GM23338 (cell line): ENCODE data around the gene SMYD3. TPM values are rescaled to one million over a fixed set of nuclear protein-coding genes. Genes with fewer than 3 reads are reported as not detected.
A peak's percentile ranks its signal among the peaks of the same experiment; 100 is the strongest.

ENCODE experiments used
- ATAC-seq: fragments of 200-7000 bp; cut with Tn5 transposase; 3 replicates; pipeline ENCODE4 v1.9.1; 2020
- DNase-seq: peaks from one replicate; pipeline ENCODE4 v3.0.0-alpha.2; 2015; ENCODE audit warnings: low spot score
- H2AFZ ChIP-seq: fragments of 200-600 bp; sonication (generic); 2 replicates; pipeline ENCODE4 v1.8.0; 2016; ENCODE audit warnings: antibody characterized with exemption, mild to moderate bottlenecking, moderate library complexity
- H3F3A ChIP-seq: fragments of 200-600 bp; sonication (generic); replicated peaks from 2 replicates; pipeline ENCODE4 v1.8.0; 2017; ENCODE audit warnings: antibody characterized with exemption, mixed run types, low read depth
- H3K27ac ChIP-seq: fragments of 200-600 bp; sonication (generic); 2 replicates; pipeline ENCODE4 v1.6.1; 2016; ENCODE audit warnings: low read depth
- H3K27me3 ChIP-seq: fragments of 200-600 bp; sonication (generic); 2 replicates; pipeline ENCODE4 v1.8.0; 2016; ENCODE audit warnings: mild to moderate bottlenecking, mixed run types, moderate library complexity; ENCODE audit not compliant: insufficient read depth
- H3K36me3 ChIP-seq: fragments of 200-600 bp; sonication (generic); 2 replicates; pipeline ENCODE4 v1.8.0; 2016; ENCODE audit warnings: mild to moderate bottlenecking; ENCODE audit not compliant: insufficient read depth
- H3K4me1 ChIP-seq: fragments of 200-600 bp; sonication (generic); 2 replicates; pipeline ENCODE4 v1.8.0; 2016; ENCODE audit warnings: mild to moderate bottlenecking, moderate library complexity; ENCODE audit not compliant: insufficient read depth
- H3K4me2 ChIP-seq: fragments of 200-600 bp; sonication (generic); 2 replicates; pipeline ENCODE4 v1.7.1; 2017; ENCODE audit warnings: mixed run types
- H3K4me3 ChIP-seq: fragments of 200-600 bp; sonication (generic); 2 replicates; pipeline ENCODE4 v1.6.1; 2016; ENCODE audit warnings: mixed run types
- H3K79me2 ChIP-seq: fragments of 200-600 bp; sonication (generic); replicated peaks from 2 replicates; pipeline ENCODE4 v1.8.0; 2017; ENCODE audit warnings: mild to moderate bottlenecking; ENCODE audit not compliant: insufficient read depth
- H3K9me2 ChIP-seq: fragments of 200-600 bp; sonication (generic); 2 replicates; pipeline ENCODE4 v1.8.0; 2017; ENCODE audit not compliant: insufficient read depth
- H4K20me1 ChIP-seq: fragments of 200-600 bp; sonication (generic); replicated peaks from 2 replicates; pipeline ENCODE4 v1.8.0; 2017; ENCODE audit warnings: mild to moderate bottlenecking; ENCODE audit not compliant: insufficient read depth
- H3K27ac Mint-ChIP-seq: 2 replicates; pipeline ENCODE4 v1.8.0; 2020; ENCODE audit warnings: inconsistent platforms, mild to moderate bottlenecking, moderate library complexity, mixed read lengths
- H3K27me3 Mint-ChIP-seq: 3 replicates; pipeline ENCODE4 v1.8.0; 2022; ENCODE audit warnings: low read depth, mild to moderate bottlenecking, moderate library complexity, mixed read lengths, inconsistent platforms; ENCODE audit not compliant: insufficient read depth, poor library complexity
- H3K36me3 Mint-ChIP-seq: 3 replicates; pipeline ENCODE4 v1.8.0; 2021; ENCODE audit warnings: low read depth, mild to moderate bottlenecking, inconsistent platforms, moderate library complexity, mixed read lengths
- H3K4me1 Mint-ChIP-seq: 3 replicates; pipeline ENCODE4 v1.8.0; 2020; ENCODE audit warnings: mild to moderate bottlenecking, inconsistent platforms, mixed read lengths
- H3K4me3 Mint-ChIP-seq: 3 replicates; pipeline ENCODE4 v1.8.0; 2021; ENCODE audit warnings: moderate library complexity, mild to moderate bottlenecking, inconsistent platforms, mixed read lengths
- H3K9me3 Mint-ChIP-seq: 3 replicates; pipeline ENCODE4 v1.8.0; 2020; ENCODE audit warnings: moderate library complexity, mild to moderate bottlenecking, inconsistent platforms, mixed read lengths
- CREB1 ChIP-seq: fragments of 250-450 bp; sonication (Bioruptor Pico); IDR thresholded peaks from 2 replicates; pipeline ENCODE4 v1.5.0; 2020; ENCODE audit warnings: low read depth, mild to moderate bottlenecking, moderate library complexity
- EZH2 ChIP-seq: fragments of 200-600 bp; sonication (generic); IDR thresholded peaks from one replicate; pipeline ENCODE4 v1.8.0; 2017; ENCODE audit warnings: antibody characterized with exemption, mild to moderate bottlenecking, low read depth; ENCODE audit not compliant: unreplicated experiment
- EZH2phosphoT487 ChIP-seq: fragments of 200-600 bp; sonication (generic); IDR thresholded peaks from one replicate; pipeline ENCODE4 v1.8.1; 2018; ENCODE audit warnings: antibody characterized with exemption; ENCODE audit not compliant: unreplicated experiment
- JUNB ChIP-seq: IDR thresholded peaks from one replicate; pipeline ENCODE4 v1.6.1; 2016; ENCODE audit warnings: antibody characterized with exemption; ENCODE audit not compliant: unreplicated experiment
- NANOG ChIP-seq: IDR thresholded peaks from 2 replicates; pipeline ENCODE4 v1.6.1; 2016; ENCODE audit warnings: antibody characterized with exemption, borderline replicate concordance
- POLR2AphosphoS5 ChIP-seq: IDR thresholded peaks from 2 replicates; pipeline ENCODE4 v1.6.1; 2016; ENCODE audit warnings: antibody characterized with exemption, low read depth
- ZNF114 ChIP-seq: fragments of 250-450 bp; sonication (Bioruptor Pico); IDR thresholded peaks from 2 replicates; pipeline ENCODE4 v1.5.0; 2020; ENCODE audit warnings: mild to moderate bottlenecking, moderate library complexity
- ZNF331 ChIP-seq: fragments of 250-450 bp; sonication (Bioruptor Pico); IDR thresholded peaks from 2 replicates; pipeline ENCODE4 v1.5.0; 2020; ENCODE audit warnings: low read depth, mild to moderate bottlenecking, moderate library complexity
- polyA plus RNA-seq: library from polyadenylated mRNA; unstranded; fragments of >200 nt; fragmentation: Nextera tagmentation; extraction: Ambion mirVana; gene quantifications from 2 replicates; pipeline ENCODE4 v1.2.1, GENCODE V29; 2016
- total RNA-seq: library from RNA; depleted of rRNA; stranded (reverse); fragments of >200 nt; shearing (Covaris generic); gene quantifications from 2 replicates; pipeline ENCODE4 v1.2.3, GENCODE V29; 2014
- TF ChIP-seq, protein P1 (sequence below): fragments of 250-450 bp; sonication (Bioruptor Pico); IDR thresholded peaks from 2 replicates; pipeline ENCODE4 v1.5.0; 2020; ENCODE audit warnings: mild to moderate bottlenecking, moderate library complexity
- TF ChIP-seq, protein P2 (sequence below): IDR thresholded peaks from one replicate; pipeline ENCODE4 v1.6.1; 2018; ENCODE audit warnings: antibody characterized with exemption; ENCODE audit not compliant: unreplicated experiment

SMYD3 gene
- total and polyA plus RNA-seq, 2 experiments from 2014 or later = 31.8 to 34.4 TPM

DNA sequence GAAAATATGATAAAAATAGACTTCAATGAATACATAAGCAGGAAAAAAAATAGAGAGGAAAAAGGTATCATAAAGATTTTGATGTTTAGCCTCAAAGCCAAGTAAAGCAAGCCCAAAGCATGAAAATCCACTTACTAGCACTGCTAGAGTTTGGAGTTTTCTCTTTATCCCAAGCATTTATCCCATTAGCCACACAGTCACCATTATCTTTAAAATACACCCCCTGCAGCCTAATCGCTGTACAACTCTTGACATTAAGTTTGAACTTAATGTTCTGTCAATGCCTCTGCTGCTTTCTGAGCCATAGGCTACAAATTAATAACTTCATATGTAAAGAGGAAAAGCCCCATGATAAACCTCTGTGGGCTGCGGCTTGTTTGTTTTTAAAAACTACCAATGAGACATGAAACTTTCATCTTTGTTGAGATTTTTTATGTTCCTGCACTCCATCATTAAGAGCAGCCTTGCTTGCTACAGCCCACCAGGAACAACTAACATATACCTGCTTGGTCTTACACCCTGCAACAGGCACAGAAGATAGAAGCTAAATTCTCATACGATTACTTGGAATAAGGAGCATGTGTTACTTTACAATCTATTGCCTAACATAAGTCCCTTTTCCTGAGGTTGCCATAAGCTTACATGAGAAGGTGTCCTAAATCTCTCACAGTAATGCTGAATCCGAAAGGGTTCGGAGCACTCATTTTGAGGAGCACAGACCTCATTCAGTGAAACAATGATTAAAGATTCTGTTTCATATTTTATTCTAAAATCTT lies 202.4 kb downstream of the SMYD3 start (continued):
- TF ChIP-seq NANOG (no peak), ZNF331 (no peak), EZH2phosphoT487 (no peak), ZNF114 (CRISPR knock-in tag) (no peak), EZH2 (no peak), CREB1 (no peak)
- TF ChIP-seq, protein P1, sequence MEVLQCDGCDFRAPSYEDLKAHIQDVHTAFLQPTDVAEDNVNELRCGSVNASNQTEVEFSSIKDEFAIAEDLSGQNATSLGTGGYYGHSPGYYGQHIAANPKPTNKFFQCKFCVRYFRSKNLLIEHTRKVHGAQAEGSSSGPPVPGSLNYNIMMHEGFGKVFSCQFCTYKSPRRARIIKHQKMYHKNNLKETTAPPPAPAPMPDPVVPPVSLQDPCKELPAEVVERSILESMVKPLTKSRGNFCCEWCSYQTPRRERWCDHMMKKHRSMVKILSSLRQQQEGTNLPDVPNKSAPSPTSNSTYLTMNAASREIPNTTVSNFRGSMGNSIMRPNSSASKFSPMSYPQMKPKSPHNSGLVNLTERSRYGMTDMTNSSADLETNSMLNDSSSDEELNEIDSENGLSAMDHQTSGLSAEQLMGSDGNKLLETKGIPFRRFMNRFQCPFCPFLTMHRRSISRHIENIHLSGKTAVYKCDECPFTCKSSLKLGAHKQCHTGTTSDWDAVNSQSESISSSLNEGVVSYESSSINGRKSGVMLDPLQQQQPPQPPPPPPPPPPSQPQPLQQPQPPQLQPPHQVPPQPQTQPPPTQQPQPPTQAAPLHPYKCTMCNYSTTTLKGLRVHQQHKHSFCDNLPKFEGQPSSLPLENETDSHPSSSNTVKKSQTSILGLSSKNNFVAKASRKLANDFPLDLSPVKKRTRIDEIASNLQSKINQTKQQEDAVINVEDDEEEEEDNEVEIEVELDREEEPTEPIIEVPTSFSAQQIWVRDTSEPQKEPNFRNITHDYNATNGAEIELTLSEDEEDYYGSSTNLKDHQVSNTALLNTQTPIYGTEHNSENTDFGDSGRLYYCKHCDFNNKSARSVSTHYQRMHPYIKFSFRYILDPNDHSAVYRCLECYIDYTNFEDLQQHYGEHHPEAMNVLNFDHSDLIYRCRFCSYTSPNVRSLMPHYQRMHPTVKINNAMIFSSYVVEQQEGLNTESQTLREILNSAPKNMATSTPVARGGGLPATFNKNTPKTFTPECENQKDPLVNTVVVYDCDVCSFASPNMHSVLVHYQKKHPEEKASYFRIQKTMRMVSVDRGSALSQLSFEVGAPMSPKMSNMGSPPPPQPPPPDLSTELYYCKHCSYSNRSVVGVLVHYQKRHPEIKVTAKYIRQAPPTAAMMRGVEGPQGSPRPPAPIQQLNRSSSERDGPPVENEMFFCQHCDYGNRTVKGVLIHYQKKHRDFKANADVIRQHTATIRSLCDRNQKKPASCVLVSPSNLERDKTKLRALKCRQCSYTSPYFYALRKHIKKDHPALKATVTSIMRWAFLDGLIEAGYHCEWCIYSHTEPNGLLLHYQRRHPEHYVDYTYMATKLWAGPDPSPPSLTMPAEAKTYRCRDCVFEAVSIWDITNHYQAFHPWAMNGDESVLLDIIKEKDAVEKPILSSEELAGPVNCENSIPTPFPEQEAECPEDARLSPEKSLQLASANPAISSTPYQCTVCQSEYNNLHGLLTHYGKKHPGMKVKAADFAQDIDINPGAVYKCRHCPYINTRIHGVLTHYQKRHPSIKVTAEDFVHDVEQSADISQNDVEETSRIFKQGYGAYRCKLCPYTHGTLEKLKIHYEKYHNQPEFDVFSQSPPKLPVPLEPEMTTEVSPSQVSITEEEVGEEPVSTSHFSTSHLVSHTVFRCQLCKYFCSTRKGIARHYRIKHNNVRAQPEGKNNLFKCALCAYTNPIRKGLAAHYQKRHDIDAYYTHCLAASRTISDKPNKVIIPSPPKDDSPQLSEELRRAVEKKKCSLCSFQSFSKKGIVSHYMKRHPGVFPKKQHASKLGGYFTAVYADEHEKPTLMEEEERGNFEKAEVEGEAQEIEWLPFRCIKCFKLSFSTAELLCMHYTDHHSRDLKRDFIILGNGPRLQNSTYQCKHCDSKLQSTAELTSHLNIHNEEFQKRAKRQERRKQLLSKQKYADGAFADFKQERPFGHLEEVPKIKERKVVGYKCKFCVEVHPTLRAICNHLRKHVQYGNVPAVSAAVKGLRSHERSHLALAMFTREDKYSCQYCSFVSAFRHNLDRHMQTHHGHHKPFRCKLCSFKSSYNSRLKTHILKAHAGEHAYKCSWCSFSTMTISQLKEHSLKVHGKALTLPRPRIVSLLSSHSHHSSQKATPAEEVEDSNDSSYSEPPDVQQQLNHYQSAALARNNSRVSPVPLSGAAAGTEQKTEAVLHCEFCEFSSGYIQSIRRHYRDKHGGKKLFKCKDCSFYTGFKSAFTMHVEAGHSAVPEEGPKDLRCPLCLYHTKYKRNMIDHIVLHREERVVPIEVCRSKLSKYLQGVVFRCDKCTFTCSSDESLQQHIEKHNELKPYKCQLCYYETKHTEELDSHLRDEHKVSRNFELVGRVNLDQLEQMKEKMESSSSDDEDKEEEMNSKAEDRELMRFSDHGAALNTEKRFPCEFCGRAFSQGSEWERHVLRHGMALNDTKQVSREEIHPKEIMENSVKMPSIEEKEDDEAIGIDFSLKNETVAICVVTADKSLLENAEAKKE = no peak

DNA sequence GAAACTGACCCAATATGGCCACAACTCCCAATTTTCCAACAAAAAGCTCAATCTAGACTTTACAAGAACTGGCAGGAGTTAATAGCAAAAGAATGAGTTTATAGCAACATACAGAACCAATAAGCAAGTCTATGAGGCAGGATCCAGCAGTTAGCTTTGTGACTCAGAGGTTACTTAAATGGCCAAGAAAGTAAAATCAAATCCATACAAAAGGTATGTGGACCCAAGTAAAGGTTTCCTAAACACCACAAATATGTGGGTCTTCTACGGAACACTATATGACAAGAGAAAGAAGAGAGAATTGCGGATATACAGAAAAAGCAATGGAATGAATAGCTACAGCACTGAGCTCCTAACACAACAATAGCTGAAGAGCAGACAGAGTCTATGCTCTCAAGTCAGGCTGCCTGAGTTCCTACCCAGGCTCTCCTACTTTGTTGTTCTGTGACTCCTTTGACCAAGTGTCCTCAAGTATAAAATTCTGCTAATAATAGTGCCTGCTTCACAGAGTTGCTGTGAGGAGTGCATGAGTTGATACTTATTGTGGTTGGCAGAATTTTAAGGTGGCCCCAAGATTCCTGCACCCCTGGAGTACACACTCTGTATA lies 204.3 kb downstream of the SMYD3 start:
- Histone ChIP-seq H3K4me2 (no peak overlapping the region), H3K9me2 (no peaks in the 10 kb centered on the region), H2AFZ (no peak overlapping the region), H4K20me1 (no peaks in the 10 kb centered on the region), H3K4me1 (peaks cover 5% of the 10 kb centered on the region; the same call in 1 of the 2 replicates), H3K27me3 (no peaks in the 10 kb centered on the region), H3K79me2 (no peaks in the 10 kb centered on the region), H3K4me3 (no peak overlapping the region), H3F3A (no peaks in the 10 kb centered on the region), H3K27ac (no peak overlapping the region), H3K36me3 (no peaks in the 10 kb centered on the region)
- H3K4me3 Mint-ChIP-seq = no peak overlapping the region
- H3K36me3 Mint-ChIP-seq = no peaks in the 10 kb centered on the region
- ATAC-seq (peak; percentile 64), DNase-seq (no peak)
- H3K27ac Mint-ChIP-seq = no peak overlapping the region
- H3K4me1 Mint-ChIP-seq = peaks cover 13% of the 10 kb centered on the region; the same call in 2 of the 3 replicates
- H3K27me3 Mint-ChIP-seq = no peaks in the 10 kb centered on the region
- no peaks in the 10 kb centered on the region for H3K9me3 Mint-ChIP-seq
- TF ChIP-seq EZH2 (no peak), ZNF114 (CRISPR knock-in tag) (no peak), POLR2AphosphoS5 (no peak), JUNB (no peak)
- TF ChIP-seq, protein P2, sequence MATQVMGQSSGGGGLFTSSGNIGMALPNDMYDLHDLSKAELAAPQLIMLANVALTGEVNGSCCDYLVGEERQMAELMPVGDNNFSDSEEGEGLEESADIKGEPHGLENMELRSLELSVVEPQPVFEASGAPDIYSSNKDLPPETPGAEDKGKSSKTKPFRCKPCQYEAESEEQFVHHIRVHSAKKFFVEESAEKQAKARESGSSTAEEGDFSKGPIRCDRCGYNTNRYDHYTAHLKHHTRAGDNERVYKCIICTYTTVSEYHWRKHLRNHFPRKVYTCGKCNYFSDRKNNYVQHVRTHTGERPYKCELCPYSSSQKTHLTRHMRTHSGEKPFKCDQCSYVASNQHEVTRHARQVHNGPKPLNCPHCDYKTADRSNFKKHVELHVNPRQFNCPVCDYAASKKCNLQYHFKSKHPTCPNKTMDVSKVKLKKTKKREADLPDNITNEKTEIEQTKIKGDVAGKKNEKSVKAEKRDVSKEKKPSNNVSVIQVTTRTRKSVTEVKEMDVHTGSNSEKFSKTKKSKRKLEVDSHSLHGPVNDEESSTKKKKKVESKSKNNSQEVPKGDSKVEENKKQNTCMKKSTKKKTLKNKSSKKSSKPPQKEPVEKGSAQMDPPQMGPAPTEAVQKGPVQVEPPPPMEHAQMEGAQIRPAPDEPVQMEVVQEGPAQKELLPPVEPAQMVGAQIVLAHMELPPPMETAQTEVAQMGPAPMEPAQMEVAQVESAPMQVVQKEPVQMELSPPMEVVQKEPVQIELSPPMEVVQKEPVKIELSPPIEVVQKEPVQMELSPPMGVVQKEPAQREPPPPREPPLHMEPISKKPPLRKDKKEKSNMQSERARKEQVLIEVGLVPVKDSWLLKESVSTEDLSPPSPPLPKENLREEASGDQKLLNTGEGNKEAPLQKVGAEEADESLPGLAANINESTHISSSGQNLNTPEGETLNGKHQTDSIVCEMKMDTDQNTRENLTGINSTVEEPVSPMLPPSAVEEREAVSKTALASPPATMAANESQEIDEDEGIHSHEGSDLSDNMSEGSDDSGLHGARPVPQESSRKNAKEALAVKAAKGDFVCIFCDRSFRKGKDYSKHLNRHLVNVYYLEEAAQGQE = no peak
